HG02884 (cell line): Measurements from ENCODE around the gene BACE1.

Experiments used
- ATAC-seq: cut with Tn5 transposase; IDR thresholded peaks from one replicate; pipeline ENCODE4 v1.9.1; 2021; ENCODE audit warnings: mild to moderate bottlenecking, moderate library complexity; ENCODE audit not compliant: unreplicated experiment

The BACE1 gene

DNA sequence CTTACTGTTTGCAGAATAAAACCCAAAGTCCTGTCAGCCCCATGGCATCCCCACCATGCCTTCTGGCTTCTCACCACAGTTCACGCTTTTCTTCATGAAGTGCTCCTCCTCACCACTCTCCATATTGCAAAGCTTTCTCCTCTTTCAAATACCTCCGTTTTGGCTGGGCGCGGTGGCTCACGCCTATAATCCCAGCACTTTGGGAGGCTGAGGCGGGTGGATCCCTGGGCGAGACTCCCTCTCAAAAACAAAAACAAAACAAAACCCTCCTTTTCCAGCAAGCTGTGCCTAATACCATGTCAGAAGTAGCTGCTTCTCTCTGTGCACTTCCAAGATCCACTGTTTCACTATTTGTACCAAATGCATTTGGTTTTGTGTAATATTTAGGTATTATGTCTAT lies 6.7 kb downstream of the BACE1 start:
- ATAC-seq: no peak

DNA sequence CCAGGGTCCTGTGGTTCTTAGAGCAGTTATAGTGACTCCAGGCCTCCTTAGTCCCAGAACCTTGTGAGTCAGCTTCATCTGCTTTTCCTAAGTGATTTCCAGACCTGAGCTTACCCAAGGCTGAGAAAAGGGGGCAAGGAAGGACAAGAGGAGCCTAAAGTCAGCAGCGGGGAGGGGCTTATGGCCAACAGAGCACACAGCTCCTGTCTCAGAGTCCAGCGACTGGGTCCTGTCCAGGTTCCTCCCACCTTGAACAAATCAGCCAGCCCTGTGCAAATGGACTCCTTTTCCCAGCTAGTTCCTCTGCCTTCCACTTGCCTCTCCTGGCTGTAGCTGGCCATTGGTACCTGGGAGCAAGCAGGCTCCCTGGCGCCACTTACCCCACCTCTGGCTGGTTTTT lies 10.9 kb downstream of the BACE1 start:
- ATAC-seq: no peak

DNA sequence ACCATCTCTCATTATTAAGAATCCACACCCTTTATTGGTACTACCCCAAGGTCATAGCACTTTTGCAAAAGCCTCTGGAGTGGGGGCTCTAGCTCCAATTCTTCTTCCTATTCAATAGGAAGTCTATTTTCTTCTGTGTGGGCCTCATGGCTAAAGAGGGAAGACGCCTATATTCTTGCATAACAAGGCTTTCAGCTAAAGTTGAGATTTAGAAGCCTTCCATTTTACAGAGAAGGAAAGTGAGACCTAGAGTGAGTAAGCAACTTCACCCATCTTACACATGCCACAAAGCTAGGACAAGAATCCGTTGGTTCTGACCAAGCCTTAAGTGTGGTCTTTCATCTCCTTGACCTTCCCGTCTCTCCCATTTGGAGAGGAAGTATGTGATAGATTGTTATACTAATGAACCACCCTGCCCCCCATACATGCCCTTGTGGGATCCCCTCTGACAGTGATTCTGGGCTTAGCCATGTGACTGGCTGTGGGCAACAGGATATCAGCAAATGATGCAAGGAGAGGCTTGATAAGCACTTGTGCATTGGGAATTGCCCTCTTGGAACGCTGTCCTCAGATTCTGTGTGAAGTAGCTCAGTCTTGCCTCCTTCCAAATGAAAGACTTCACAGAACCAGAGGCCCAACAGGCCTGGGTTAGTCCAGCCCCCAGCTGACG lies 12.3 kb downstream of the BACE1 start:
- no peak for ATAC-seq

DNA sequence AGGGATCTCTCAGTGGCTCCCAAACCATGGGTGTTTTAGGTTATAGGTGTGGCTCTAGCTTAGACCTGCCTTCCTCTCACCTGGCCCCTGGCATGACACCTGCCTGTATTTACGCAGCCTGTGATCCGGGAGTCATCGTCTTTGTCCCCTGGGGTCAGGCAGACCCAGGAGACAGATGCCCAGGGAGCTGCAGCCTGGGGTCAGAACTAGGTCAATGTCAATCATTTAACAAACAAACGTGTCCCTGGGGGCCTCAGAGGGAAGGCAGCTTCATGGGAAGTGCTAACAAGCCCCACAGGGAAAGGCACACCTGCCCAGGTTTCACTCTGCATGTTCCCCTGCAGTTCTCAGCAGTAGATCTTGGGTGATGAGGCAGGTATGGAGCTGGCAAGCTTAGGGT lies 13.0 kb downstream of the BACE1 start:
- no peak for ATAC-seq

DNA sequence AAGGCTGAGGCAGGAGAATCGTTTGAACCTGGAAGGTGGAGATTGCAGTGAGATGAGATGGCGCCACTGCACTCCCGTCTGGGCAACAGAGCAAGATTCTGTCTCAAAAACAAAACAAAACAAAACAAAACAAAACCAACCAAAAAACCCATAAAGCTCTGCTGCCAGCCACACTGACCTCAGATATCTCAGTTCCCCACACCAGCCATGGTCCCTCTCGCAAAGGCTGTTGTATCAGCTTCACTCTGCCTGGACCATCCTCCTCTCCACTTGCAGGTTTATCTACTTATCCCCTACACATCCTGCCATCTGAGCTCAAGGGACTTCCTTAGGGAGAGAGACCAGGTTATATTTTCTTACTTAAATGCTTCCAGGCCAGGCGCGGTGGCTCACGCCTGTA lies 13.8 kb downstream of the BACE1 start:
- ATAC-seq: no peak

DNA sequence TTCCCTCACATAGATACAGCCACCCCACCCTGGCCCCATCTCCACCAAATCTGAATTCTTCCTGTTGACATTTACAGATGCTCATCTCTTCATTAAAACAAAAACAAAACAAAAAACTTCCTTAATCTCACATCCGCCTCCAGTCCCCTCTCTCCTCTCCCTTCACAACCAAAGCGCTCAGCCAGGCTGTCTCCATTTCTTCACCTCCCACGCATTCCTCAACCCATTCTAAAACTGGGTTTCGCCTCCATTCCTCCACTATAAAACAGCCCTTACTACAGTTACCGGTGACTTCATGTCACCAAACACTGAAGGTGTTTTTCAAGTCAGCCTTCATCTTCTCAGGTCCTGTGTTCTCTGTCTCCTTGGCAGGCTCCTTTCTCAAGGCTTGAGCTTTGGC lies 15.3 kb downstream of the BACE1 start:
- no peak for ATAC-seq

DNA sequence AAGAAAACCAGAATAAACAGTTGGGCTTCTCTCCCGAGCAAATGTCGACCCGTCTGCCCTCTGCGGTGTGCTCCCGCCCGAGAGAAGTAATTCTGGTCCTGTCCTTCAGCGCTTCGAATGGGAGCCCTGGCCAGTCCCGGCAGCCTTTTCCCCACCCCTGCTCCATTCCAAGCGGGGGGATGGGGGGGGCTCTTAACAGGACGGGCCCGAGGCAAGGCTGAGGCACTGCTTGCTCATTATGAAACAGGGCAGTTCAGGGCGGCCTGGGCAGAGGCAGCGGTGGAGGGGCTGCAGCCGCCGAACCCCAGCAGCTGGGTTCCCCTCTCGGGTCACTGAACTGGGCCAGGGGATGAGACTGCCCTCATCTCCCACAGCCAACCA lies 15.8 kb downstream of the BACE1 start:
- ATAC-seq: no peak

DNA sequence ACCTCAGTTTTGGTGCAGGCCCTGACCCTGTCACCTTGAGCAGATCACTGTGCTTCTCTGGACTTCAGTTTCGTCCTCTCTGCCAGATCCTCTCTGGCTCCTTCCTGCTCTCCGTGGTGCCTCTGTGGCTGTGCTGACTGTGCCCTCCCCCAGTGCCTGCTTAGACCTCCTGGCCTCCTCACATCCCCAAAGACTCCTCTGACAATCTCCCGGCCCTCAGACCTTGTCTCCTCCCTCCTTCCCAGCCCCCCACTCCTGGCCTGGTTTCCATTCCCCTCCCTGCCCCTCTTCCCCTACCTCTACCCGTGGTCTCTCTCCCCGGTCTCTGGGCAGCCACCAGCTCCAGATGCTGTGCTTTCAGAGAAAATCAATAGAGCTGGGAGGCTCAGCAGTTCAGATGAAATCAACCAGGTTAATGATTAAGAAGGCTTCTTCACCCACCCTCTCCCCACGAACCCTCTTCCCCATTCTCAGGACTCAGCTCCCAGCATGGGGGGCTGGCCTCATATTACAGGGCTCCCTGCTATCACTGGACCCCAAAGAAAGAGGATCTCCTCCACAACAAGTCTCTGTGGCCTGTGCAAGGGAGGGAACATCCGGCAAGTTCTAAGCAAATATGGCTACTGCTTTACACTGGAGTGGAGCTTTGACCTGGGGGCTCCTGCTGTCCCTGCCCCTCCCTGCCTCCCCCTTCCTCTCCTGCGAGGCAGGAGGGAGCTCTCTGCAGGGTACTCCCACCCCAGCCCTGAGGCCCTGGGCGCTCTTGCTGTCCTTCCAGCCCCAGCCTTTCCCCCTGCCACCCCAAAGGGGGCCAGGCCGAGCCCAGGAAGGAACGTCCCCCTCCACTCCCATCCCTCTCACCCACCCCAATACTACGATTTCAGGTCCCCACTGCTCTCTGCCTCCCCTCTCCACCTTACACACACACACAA lies 16.4 kb downstream of the BACE1 start:
- no peak for ATAC-seq

DNA sequence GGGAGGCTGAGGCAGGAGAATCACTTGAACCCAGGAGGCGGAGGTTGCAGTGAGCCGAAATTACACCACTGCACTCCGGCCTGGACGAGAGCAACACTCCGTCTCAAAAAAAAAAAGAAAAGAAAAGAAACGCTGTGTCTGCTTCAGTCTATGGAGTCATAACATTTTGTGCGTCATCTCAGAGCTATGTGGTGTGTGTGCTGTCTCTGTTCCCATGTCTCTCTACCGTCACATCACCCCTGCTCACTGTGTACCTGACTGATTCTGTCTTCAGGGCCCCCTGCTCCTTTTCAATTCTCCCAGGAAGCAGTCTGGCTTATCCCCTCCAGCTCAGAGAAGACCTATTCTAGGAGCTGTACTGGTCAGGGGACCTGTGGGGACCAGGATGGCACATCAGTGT lies 17.9 kb downstream of the BACE1 start:
- ATAC-seq: no peak

DNA sequence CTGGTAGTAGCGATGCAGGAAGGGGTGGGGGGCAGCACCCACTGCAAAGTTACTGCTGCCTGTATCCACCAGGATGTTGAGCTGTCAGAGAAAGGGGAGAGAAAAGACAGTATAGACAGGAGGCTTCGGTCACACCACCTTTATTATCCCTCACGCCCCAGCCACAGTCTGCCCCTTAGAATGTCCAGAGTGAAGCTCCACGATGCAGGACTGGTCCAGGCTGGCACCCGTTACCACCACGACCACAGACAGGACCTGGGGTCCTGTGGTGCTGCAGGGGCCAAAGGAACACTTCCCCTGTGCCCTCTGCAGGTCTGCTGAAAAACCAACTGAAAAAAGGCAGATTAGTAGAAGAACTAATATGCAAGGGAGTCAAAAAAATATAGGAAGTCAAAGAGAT lies 19.2 kb downstream of the BACE1 start:
- no peak for ATAC-seq

DNA sequence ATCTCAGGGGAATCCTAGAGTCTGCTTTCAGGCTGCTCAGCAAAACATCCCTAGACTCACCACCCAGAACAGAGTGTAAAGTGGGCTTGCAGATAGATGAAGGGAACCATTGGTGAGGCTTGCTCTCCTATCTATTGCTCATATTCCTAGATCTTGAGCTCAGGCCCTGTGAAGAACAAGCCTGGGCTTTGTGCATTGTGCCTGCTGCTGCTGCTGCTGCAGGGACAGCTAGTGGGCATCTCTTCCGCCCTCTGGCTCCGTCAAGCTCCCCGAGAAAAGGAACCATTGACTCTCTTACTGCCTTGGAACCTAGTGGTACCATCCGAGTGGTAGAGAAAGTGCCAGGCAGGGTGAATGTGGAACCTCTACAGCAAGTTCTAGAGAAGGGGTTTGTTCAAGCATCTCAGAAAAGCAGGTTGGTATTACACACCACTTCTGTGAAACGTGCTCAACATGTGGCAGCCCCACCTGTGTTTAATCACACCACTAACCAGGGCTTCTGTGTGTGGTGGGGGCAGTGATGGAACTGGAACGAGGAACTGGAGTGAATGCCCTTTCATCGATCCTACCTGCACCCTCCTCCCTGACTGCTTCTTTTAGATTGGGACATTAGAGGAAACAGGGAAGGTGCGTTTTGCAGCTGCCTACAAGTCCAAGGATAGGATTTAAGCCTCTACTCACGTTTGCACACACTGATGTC lies 20.5 kb downstream of the BACE1 start:
- ATAC-seq: no peak

DNA sequence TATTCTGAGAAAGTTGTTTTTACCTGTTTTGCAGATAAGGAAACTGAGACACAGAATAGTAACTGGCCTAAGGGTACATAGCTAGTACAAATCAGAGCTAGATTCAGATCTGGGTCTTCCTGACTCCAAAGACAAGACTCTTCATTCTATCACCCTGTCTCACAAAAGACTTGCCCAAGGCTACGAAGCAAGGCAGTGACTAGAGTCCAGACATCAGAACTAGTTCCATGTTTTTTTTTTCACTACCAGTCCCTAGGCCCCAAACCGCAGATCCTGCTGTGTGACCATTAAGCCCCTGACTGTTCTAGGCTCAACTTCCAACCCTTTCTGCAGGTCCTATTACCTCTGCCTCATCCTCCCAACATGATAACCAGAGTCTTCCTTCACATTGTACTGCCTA lies 23.4 kb downstream of the BACE1 start:
- no peak for ATAC-seq

DNA sequence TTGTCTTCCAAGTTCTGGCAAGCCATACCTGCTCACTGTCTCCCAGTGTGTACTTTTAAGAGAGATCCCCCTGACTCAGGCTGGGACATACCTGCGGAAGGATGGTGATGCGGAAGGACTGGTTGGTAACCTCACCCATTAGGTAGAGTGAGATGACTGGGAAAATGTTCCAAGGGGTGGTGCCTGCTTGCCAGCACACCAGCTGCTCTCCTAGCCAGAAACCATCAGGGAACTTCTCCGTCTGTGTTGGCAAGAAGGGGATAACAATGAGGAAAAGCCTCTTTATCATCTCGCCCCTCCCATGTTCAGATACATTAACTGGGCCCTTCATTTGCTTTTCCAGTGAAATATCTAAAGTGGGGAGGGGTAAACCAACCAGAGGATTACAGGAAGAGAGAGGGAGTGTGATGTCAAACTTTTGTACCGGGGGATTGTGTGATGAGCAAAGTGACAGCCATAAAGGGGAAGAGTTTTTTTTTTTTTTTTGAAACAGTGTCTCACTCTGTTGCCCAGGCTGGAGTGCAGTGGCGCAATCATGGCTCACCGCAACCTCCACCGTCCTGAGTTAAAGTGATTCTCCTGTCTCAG lies 25.2 kb downstream of the BACE1 start, which contains the start of gene BACE1-AS:
BACE1-AS (plus strand) TSS at position 538 of the 588 bp plus-strand sequence.
- ATAC-seq: no peak

DNA sequence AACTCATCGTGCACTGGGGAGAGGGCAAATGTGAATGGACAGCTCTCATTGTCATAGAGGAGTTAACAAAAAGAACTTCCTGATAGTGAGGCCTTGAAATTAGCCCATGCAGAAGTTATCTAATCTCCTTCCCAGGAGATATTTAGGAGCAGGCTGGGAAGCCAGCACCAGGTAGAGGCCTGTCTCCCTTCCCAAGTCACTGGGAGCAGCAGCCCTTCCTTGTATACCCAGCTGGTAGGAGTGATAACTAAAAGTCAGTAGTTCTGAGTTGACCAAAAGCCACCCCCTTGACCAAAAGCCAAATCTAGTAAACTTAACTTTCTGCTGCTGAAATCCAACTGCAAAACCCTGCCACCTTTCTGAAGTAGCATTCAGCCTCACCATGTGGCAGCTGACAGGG lies 26.3 kb downstream of the BACE1 start:
- ATAC-seq: no peak

DNA sequence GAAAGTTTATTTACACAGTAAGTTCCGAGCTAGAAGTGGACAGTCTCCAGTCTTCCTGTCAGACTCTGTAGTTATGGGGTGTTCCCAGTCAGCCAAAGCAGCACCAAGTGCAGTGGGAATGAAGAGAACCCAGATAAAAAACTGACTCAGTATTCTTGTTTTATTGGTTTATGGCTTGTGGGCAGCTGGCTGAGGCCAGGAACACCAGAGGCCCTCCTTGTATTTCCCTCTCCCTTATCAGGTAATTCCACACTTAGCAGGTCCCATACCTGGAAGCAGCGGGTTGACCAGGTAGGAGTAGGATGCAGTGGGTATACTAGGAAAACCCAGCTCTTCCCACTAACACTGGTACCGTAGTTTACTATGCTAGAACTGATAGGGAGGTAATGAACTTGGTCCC lies 28.4 kb downstream of the BACE1 start:
- no peak for ATAC-seq

DNA sequence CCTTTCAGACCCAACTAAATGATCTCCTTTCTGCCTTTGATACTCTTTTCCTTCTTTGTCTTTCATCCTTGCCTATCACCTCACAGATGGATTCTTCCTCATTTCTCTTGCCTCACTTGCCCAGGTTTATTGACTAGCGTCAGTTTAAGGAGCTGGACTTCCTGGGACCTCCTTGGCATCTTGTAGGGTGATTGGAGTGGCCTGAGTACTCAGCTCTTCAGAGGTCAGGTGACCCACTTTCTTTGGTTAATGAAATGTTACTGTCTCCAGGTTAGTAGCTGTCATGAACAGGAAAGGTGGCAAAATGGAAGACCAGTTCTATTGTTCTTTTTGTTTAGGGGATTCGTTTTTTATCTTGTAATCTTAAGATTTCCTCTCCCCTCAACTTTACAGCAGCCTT lies 29.5 kb downstream of the BACE1 start:
- ATAC-seq: no peak

DNA sequence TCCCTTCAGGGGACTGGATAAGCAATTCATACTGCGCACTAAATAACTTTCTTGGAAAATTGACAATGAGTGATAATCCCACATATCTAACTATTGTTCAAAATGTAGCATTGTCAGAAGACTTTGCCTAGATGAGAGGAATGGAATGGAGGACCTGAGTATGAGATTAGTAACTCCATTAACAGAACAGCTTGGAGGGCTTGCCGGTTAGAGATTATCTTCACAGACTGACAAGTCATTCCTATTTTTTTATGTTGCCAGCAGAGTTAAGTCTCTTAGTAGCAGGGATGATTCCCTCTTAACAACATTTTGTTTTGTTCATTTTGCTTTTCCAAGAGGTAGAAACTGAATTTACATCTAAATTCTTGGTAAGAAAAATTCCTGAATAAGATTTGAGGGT lies 32.0 kb downstream of the BACE1 start:
- no peak for ATAC-seq

DNA sequence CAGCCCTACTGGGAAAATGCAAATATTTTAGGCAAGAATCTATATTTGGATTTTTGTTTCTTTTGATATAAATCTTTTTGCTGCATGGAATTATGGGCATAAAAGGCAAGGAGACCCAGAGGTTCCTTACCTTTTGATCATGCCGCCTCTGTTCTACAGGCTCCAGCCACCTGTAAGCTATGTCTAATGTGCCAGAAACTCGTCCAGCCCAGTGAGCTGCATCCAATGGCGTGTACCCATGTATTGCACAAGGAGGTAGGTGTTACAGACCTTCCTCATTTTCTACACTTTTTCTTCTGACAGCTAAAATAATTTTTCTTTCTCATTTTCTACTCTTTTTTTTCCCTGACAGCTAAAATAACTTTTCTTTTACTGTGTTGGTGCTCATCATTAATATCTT lies 33.1 kb downstream of the BACE1 start:
- ATAC-seq: no peak

DNA sequence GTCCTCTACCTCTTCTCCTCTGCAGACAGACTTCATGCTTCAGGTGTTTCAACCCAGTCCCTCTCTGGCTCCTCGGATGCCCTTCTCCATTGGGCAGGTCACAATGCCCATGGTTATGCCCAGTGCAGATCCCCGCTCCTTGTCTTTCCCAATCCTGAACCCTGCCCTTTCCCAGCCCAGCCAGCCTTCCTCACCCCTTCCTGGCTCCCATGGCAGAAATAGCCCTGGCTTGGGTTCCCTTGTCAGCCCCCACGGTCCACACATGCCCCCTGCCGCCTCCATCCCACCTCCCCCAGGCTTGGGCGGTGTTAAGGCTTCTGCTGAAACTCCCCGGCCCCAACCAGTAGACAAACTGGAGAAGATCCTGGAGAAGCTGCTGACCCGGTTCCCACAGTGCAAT lies 34.2 kb downstream of the BACE1 start:
- no peak for ATAC-seq

DNA sequence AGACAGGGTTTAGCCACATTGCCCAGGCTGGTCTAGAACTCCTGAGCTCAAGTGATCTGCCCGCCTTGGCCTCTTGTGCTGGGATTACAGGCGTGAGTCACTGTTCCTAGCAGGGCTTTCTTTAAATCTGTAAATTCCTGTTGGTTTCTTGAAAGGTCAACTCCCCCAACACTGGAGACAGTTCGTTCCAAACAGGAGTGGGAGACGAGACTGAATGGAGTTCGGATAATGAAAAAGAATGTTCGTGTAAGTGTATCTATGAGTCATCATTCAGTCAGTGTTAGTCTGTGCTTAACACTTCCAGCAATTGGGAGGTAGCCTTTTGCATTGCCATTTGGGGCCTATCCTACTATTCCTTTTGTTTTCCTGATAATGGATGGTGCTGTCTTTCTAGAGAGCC lies 34.9 kb downstream of the BACE1 start:
- ATAC-seq: no peak

DNA sequence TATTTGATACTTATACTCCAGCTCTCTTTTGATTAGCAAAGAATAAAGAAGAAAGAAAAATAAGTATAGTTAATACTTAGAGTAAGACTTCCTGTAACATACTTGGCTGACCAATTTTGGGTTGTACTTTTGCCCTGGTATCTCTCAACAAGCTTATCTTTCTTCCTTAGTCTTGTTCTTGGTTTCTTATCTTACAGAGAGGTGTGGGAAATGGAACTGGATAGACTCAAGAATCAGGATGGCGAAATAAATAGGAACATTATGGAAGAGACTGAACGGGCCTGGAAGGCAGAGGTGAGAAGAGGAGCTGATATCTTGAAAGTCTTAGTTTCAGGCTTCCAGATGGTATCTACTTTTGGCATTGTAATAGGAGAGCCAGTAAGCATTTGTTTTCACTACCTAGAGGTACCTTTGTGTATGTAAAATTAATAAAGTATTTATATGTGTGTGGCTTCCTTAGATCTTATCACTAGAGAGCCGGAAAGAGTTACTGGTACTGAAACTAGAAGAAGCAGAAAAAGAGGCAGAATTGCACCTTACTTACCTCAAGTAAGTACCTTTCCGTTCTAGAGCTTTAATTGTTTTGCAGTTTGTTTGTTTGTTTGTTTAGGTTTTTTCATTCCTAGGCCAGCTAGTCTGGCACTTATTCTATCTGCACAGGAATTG lies 36.2 kb downstream of the BACE1 start:
- no peak for ATAC-seq
